Purkinje cell (primary cell): ENCODE measurements around the gene HDAC2. TPM values are rescaled to one million over a fixed set of nuclear protein-coding genes. Genes with fewer than 3 reads are reported as not detected.

Source experiments
- polyA plus RNA-seq: library from polyadenylated mRNA; unstranded; fragments of >200 nt; fragmentation: Nextera tagmentation; gene quantifications from 2 replicates; pipeline ENCODE4 v1.2.1, GENCODE V29; 2014

HDAC2 gene
- 51.7 and 62.6 TPM in 2 replicates for polyA plus RNA-seq

GRCh38 chr6:113970805-113971676 lies at the start of gene HDAC2:
HDAC2 (minus strand) TSS chr6:113971148; CDS start chr6:113970908, 240 bp downstream.

Other genes with a start within 250 kb of the HDAC2 start
- 111 and 129 TPM in 2 replicates for gene MARCKS, start 113.8 kb downstream of the HDAC2 start, polyA plus RNA-seq